ENCODE results near the gene SDE2. TPM values are rescaled to one million over a fixed set of nuclear protein-coding genes. Genes with fewer than 3 reads are reported as not detected.
"Not testable (repeated sequence)": the region's sequence is repeated elsewhere in the genome, so short reads cannot be mapped to it uniquely, and the experiment has no call there.

SDE2 gene
- total RNA-seq, 1 donor from 2014 or later, result 32.5 TPM

- no peak for DNase-seq
Measured at GRCh38 chr1:226004396-226004795, 5.3 kb upstream of the SDE2 start.

DNA sequence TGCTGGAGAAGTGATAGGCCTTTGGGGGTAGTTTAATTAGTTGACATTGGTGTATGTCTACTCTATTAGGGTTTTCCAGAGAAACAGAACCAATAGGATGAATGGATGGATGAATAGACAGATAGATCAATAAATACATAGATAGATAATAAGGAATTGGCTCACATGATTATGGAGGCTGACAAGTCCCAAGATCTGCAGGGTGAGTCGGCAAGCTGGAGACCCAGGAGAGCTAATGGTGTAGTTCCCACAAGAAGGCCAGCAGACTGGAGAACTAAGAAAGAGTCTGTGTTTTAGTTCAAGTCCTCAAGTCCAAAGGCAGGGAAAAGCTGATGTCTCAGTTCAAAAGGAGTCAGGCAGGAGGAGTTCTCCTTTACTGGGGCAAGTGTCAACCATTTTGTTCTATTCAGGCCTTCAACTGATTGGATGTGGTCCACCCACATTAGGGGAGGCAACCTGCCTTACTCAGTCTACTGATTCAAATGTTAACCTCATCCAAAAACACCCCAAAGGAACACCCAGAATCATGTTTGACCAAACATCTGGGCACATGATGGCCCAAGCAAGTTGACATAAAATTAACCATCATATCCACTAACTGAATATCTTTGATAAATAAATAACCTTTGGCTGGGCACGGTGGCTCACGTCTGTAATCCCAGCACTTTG lies 4.5 kb upstream of the SDE2 start:
- DNase-seq, result no peak

DNA sequence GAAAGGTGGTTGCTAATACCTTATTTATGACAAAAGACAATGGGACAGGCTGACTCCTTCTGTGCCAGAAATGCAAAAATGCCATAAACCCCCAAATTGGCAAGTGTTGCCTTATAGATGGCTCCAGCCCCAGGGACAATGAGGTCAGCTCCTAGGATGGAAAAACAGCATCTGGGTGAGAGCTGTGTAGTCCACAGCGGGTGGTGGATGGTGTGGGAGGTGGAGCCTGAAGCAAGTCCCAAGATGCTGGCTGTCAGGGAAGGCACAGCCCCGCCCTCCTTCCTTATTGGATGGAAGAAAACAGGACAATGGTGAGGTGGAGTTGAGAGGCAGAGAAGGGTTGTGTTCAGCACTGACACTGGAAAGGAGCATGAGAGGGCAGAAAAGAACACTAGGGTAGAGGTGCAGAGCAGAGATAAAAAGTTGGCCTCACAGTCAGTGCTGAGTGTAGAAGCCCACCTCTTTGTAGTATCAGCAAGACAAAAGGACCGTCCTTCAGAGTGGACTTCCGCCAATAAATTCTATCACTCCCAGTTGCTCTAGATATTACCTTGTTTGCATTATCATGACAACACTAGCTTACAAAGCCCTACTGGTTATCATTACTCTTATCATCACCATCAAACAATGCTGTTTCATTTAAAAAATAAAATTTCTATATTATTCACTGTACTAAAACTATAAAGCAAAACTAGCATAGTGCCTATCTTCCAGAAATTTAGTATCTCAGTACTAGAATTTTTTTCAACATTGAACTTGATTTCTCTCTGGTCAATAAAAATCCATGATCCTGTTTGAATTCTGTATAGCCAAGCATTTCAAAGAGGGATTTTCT lies 3.7 kb upstream of the SDE2 start:
- peak; percentile 94 for DNase-seq

DNA sequence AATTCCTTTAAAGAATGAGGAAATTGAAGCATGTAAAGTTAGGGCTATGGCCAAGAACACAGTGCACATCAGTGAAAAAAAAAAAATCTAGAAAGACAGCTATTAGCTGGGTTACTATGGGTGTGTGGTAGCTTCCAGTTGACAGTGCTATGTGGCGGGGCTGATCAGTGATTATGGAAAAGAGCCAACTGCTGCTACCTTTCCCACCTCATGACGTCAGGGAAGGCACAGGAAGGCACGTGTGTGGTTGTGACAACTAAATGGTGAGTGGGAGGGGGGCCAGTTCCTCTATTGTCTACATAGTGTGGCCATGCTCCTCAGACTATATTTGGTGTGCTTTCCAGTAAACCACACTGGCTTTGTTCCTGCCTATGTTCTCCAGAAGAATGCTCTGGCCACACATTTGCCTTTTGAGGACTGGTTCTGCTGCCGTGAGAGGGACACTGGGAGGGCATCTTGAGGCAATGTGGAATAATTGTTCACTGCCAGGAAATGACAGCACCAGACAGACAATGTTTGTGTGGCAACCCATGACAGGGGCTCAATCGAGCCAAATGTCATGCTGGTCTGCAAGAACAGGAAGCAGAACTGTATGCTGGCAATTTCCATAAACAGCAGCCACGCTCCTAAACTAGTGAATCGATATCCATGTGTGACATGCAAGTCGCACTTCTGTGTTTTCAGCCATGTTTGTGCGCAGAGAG lies 3.0 kb upstream of the SDE2 start:
- DNase-seq, result peak; percentile 97

DNA sequence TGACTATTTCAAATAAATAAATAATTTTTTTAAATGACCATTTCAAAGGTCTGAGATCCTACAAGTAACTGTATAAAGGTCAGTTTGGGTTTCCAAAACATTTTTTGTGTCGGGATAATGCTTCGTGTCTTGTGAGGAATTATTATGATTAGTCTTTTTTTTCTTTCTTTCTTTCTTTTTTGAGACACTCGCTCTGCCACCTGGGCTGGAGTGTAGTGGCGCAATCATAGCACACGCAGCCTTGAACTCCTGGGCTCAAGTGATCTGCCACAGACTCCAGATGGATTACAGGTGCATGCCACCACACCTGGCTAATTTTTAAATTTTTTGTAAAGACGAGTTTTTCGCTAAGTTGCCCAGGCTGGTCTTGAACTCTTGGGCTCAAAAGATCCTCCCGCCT lies 1.9 kb upstream of the SDE2 start:
- DNase-seq, result no peak

- DNase-seq, result not testable (repeated sequence)
Measured at GRCh38 chr1:226000493-226001081, 1.4 kb upstream of the SDE2 start.

GRCh38 chr1:225999912-226000337 lies 782 bp upstream of the SDE2 start:
- DNase-seq, result peak; percentile 59

- peak; percentile 60 for DNase-seq
Measured at GRCh38 chr1:225998560-225999226, 450 bp downstream of the SDE2 start.

- peak; percentile 65 for DNase-seq
Measured at GRCh38 chr1:225996946-225997545, 2.1 kb downstream of the SDE2 start.

- no peak for DNase-seq
Measured at GRCh38 chr1:225995919-225996864, 3.0 kb downstream of the SDE2 start.

GRCh38 chr1:225990705-225991464 lies 8.3 kb downstream of the SDE2 start:
- no peak for DNase-seq

DNA sequence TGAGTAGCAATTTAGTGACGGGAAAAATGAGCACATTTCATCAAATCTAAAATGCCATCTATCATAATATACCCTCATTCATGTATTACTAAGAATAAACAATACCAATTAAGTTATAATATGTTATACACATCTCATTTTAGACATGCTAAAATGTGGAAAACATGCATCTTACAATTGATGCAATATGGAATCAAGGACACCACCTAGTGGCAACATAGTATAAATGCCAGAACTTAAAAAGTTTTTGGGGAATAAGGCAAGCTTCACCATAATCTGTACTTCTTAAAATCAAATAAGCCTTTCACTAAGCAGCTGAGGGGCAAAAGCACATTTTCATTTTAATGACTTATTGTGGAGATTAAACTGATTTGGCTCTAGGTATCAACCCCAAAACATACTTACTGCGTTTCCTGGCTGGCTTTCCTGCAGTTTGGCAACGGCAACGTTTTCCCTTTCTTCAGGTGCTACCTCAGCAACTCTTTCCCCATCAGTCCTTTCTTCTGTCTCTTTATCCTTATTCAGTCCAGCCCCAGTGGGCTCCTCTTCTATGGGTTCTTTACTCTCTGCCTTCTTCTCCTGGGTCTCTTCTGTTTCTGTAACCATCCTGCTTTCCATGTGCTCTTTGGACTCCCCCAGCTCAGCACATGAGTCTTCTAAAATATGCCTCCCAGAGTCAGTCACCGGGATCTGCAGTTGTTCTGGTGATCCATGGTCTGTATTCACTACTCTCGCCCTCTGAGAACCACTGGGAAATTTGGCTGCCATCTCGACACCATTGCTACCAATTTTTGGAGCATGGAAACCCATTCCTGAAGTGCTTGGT lies 11.4 kb downstream of the SDE2 start:
- peak; percentile 74 for DNase-seq

DNA sequence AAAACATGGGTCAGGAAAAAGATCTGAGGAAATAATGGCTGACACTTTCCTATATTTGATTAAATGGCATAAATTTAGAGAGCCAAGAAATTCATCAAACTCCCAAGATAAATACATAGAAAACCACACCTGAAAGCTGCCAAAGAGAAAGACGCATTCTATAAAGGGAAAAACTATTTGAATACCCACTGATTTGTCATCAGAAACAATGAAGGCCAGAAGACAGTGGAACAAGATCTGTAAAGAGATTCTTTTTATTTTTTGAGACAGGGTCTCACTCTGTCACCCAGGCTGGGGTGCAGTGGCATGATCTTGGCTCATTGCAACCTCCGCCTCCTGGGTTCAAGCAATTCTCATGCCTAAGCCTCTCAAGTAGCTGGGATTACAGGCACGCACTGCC lies 17.4 kb downstream of the SDE2 start:
- DNase-seq, result no peak

GRCh38 chr1:225980005-225980836 lies 18.9 kb downstream of the SDE2 start:
- no peak for DNase-seq

- no peak for DNase-seq
Measured at GRCh38 chr1:225979421-225979820, 19.7 kb downstream of the SDE2 start.

- no peak for DNase-seq
Measured at GRCh38 chr1:225977937-225978748, 21.0 kb downstream of the SDE2 start.

GRCh38 chr1:225975146-225975545 lies 24.0 kb downstream of the SDE2 start:
- not testable (repeated sequence) for DNase-seq

All from dermis blood vessel endothelial cell (primary cell).